ENCODE results near the gene TPX2.
A peak's percentile ranks its signal among the peaks of the same experiment; 100 is the strongest.

TPX2 gene

DNA sequence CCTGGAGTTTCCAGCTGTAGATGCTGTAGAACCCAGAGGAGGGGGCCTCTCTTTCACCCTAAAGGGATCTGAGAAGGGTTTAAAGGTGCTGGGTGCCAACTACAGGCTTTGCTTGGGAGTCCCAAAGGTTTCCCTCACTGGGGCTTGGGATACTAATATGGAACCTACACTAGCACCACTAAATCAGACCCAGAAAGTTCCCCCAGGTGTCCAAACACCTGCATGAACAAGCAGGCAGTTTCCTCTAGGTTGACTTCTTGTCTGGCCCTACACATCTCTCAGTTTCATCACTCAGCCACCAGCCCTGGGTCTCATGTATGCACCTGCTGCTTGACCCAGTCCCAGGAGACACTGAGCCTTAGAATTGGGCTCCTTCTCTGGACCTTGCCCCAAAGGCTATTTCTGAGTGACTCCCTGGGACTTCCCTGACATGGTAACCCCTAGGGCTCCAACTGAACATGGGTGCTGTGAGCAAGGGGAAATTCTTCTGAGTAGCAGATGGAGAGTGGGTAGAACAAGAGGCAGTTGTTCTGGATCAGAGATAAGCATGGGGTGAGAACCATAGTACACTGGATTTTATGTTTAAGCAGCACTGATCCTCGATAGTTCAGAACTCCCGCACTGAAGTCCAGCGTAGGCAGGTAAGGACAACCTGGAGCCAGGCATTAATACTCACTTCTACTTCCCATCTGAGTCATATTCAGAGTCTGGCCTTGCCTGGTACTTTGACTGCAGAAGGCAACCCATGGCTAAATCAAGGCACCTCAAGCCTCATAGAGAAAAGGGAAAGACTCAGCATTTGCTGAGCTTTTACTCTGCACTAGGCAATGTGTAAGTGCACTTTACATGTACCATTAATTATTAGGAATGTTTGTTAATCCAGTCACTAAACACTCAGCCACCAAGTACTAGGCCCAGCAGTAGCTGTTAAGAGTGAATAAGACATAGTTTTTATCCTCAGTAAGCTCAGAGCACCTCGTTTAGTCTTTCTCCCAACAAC is 33.2 kb upstream of the TPX2 start:
- DNase-seq (ENCODE audit: low read depth, low spot score) = no peak

DNA sequence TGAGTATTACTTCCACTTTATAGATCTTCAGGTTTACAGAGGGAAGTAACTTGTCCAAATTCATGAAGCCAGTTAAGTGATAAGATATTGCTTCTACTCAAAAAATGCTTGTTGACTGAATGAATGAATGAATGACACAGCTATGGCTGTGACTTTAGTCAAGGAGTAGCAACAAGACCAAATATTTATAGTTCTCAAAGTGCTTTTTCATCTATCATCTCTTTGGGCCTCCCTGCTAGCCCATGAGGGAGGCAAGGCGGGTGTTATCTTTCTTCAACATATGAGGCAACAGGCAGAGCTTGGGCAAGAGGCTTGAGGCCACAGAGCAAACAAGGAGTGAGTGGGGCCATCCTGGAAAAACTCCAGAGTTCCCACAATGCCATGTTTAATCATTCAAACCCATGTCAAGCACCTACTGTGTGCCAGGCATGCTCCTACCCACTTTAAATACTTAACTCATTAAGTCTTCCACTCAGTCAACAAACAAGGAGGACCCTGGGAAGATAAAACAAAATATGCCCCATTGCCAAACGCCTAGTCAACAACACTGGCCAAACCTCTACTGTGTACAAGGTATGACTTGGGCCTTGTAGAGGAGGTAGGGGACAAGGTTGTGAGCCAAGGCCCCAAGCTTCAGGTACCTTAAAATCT is 32.4 kb upstream of the TPX2 start:
- no peak for DNase-seq (ENCODE audit: low read depth, low spot score)

DNA sequence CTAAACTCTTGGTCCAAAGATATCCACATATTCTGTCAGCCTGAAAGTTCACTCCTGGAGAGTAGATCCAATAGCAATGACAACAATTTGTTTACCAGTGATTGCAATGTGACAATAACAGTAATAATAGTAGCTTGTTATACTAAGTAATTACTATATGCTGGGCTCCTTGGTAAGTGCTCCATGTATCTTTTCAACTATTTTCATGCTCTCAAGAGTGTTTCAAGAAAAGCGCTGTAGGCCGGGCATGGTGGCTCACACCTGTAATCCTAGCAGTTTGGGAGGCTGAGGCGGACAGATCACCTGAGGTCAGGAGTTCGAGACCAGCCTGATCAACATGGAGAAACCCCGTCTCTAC is 31.9 kb upstream of the TPX2 start:
- no peak for DNase-seq (ENCODE audit: low read depth, low spot score)

- no peak for DNase-seq (ENCODE audit: low read depth, low spot score)
Measured at GRCh38 chr20:31707994-31708735, 30.9 kb upstream of the TPX2 start.

DNA sequence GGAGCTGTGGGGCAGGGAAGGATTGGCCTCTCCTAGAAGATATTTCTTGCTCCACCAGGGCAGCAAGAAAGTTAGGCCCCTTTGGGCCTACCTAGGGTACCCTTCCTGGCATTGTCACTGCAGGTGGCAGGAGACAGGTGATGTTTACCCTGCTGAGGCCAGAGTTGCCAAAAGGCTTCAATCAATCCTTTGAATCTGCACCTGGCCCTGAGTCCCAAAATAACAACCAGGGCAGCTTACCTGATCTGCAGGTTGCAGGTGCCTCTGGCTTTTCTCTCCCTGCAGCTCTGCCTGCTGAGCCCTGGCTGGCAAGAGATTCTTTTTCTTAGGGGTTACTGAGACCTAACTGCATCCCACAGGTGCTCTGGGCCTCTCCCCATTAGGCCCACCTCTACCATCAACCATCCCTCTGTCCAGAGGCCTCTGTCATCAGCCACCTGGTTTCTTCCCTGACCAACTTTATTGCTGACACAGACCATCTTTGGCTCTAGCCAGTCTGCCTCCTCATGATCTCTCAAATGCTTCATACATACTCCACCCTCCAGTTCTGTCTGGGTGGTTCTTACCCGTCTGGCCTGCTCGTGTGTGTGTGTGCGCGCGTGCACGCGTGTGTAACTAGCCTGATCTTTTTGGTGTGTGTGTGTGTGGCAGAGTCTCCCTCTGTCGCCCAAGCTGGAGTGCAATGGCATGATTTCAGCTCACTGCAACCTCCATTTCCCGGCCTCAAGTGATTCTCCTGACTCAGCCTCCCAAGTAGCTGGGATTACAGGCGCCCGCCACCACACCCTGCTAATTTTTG is 30.2 kb upstream of the TPX2 start:
- DNase-seq (ENCODE audit: low read depth, low spot score) = no peak

DNA sequence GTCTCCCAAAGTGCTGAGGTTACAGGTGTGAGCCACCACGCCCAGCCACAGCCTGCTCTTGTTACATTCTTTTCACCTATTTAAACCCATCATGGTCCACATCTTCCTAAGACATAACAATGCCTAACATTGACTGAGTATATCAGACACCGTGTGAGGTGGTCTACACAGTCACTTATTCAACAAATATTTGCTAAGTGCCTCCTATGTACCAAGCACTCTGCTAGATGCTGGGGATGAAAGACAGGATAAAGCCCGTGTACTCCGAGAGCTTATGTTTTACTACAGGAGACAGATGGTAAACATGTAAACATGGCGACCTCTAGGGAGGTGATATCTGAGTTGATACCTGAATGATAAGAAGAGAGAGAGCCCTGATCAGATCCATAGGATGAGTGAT is 29.2 kb upstream of the TPX2 start:
- DNase-seq (ENCODE audit: low read depth, low spot score) = no peak

- DNase-seq (ENCODE audit: low read depth, low spot score) = peak; percentile 39
Measured at GRCh38 chr20:31710423-31711108, 28.5 kb upstream of the TPX2 start.

GRCh38 chr20:31711179-31712111 is 27.6 kb upstream of the TPX2 start:
- DNase-seq (ENCODE audit: low read depth, low spot score) = no peak

GRCh38 chr20:31712112-31712553 is 27.0 kb upstream of the TPX2 start:
- DNase-seq (ENCODE audit: low read depth, low spot score) = peak; percentile 56

DNA sequence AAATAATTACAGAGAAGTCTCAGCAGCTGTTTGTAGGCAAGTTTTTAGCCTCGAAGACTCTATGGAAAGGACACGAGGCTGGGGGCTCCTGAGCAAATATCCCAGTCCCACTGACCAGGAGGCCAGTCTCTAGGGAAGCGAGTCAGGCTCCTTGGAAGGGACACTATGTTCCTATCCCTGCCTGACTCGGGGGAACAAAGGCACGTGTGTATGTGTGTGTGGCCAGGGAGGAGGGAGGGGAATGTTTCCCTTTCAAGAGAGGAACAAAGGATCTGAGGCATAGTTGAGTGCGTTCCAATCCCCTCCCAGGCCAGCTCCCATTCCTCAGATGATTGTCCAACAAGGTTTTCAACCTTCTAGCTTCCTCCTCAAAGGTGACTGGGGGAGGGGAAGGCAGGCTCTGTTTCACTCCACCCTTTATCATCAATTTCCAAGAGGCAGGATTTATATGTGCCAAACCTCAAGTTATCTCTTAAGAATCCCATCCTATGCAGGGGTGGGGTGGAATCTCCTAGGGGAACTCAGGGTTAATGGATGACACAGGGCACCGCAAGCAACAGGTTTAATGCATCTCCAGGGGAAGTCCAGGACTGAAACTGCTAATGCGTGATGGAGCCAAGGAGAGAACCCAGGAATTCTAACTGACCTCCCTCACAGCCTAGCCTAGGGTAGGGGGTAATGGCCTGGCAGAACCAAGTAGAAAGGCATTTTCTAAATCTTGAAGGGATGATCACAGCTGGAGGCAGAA is 26.4 kb upstream of the TPX2 start:
- DNase-seq (ENCODE audit: low read depth, low spot score) = peak; percentile 96

DNA sequence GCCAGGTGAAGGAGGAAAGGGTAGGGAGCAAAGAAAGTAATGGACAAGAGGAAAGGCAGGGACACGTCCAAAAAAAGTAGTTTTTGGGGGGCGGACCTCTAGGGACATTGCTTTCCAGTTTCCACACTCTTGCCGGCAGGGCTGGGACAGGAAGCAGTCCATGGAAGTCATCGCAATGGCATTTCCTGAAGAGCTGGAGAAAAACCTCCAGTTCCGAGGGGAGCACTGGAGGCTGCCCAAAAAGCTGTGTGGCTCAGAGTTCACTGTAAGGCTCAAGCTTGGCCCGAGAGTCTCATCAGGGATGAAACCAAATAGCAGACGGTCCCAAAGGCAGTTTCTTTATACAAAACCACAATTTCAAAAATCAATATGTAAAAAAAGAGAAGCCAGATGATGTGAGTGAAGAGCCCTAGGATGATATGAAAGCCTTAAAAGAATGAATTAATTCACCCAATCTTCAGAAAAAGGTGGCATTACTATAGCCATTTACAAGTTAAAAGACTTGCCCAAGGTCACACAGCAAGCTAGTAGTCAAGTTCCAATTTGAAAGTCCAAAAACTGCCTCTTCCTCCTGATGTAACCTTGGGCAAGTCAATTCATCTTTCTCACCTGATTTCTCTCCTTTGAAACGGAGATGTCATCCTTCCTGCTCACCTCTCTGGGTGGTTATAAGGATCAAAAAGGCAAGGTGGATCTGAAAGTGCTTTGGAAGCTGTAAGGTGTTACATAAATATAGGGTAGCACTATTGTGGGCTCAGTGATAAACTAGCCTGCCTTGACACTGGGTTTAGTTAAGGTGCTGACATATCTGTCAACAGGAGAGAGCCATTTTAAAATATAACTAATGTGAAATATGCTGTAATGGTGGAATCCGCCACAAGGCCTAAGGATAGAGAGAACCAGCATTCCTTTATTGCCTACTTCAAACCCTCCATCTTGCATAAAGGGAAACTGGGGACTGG is 25.5 kb upstream of the TPX2 start:
- DNase-seq (ENCODE audit: low read depth, low spot score) = peak; percentile 87

GRCh38 chr20:31715766-31716165 is 23.3 kb upstream of the TPX2 start:
- no peak for DNase-seq (ENCODE audit: low read depth, low spot score)

- no peak for DNase-seq (ENCODE audit: low read depth, low spot score)
Measured at GRCh38 chr20:31716351-31716750, 22.7 kb upstream of the TPX2 start.

DNA sequence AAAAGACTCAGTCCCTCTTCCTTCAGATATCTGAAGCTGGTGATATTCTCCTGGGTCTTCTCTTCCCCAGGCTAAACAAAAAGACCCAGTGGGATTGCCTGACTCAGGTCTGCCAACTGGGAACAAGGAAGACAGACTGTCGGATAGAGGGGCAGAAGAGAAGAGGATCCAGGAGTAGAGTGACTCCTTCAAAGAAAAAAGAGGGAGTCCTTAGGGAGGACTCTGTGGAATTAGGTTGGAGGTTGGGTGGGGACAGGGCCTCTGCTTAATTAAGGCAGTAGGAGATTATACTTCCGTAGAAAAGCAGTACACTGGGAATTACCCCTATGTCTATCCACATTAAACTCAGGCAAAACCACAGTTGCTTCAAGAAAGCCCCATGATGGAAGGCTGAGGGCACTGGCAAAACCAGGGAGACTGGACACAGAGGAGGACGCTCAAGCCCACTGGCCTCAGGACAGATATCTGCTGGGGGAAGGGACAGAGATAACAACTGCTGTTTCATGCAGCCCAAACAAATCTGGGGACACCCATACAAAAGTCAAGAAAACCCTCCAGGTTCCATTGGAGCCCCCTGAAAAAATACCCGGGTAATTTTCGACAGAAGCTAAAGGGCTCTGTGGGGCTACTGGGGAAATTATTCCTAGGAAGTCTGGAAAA is 22.1 kb upstream of the TPX2 start:
- no peak for DNase-seq (ENCODE audit: low read depth, low spot score)

DNA sequence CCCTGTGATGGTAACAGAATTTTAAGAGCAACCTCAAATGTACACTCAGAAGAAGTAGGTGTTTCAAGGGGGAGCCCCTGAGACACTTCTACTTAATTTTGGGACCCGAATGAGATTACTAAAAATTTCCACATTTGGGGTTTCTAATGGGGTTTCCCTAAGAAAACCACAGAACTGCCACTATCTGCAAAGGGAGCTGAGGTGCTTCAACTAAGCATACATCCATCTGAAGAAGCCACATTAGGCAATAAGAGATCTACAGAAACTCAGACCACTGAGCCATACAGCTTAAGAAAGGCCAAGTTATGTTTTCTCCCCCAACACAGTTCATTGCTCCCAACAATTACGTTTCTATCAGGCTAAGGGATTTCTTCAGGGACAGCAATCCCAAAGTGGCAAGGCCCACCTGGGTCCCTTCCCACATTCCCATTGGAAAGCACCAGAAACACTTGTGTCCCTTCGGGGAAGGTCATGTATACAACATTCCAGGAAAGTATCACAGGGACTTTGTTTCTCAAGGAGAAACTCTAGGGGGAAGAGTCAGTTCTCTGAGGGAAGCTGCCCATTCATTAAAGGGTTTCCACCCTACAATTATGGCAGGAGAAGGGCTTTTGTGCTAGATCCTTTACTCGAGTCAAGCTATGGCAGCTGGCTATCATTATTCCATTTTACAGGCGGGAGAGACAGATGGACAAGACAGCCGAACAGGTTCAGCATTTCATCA is 21.4 kb upstream of the TPX2 start:
- no peak for DNase-seq (ENCODE audit: low read depth, low spot score)

- DNase-seq (ENCODE audit: low read depth, low spot score) = no peak
Measured at GRCh38 chr20:31718952-31719643, 20.0 kb upstream of the TPX2 start.

Data from astrocyte of the hippocampus (primary cell).